K562 (cell line): Measurements from ENCODE around the gene SMAD7. TPM values are rescaled to one million over a fixed set of nuclear protein-coding genes. Genes with fewer than 3 reads are reported as not detected.

Source experiments
- CBFA2T3 ChIP-seq: fragments of 450-650 bp; IDR thresholded peaks from 2 replicates; pipeline ENCODE4 v1.6.1; 2017
- ETV1 ChIP-seq: fragments of 450-650 bp; conservative IDR thresholded peaks from 2 replicates; pipeline ENCODE4 v1.6.1; 2016; ENCODE audit warnings: missing genetic modification characterization, control low read depth, low read depth, missing compliant biosample characterization
- GABPA ChIP-seq: fragments of 200-800 bp; sonication (Bioruptor generic); conservative IDR thresholded peaks from 2 replicates; pipeline ENCODE4 v1.6.1; 2016; ENCODE audit warnings: low read depth, missing genetic modification characterization, missing compliant biosample characterization
- MAFG ChIP-seq: fragments of 450-650 bp; conservative IDR thresholded peaks from 2 replicates; pipeline ENCODE4 v1.6.1; 2016; ENCODE audit warnings: missing genetic modification characterization, missing compliant biosample characterization
- MEF2A ChIP-seq: IDR thresholded peaks from 2 replicates; pipeline ENCODE4 v1.6.1; 2011; ENCODE audit warnings: low read depth, mild to moderate bottlenecking, low read length, moderate library complexity; ENCODE audit not compliant: control insufficient read depth
- MEF2D ChIP-seq: conservative IDR thresholded peaks from 2 replicates; pipeline ENCODE4 v1.6.1; 2016; ENCODE audit warnings: low read depth, missing genetic modification characterization, missing compliant biosample characterization
- NEUROD1 ChIP-seq: fragments of 150-350 bp; IDR thresholded peaks from 2 replicates; pipeline ENCODE4 v1.6.1; 2014; ENCODE audit warnings: borderline replicate concordance, low read length, low read depth; ENCODE audit not compliant: partially characterized antibody
- NFE2 ChIP-seq: IDR thresholded peaks from 2 replicates; pipeline ENCODE4 v1.6.1; 2014; ENCODE audit warnings: antibody characterized with exemption, low read depth
- NR2C2 ChIP-seq, 2 experiments: fragments of 200-800 bp in 1 of 2; sonication (Bioruptor generic) in 1 of 2; sonication (generic) in 1 of 2; formaldehyde crosslinking in 1 of 2; IDR thresholded peaks; 2 replicates each; pipeline versions ENCODE4 v1.6.1 to v1.8.0; 2016 to 2022; ENCODE audit warnings: mild to moderate bottlenecking in 1 of 2, missing compliant biosample characterization in 1 of 2, missing genetic modification characterization in 1 of 2, missing genetic modification reagents in 1 of 2
- SPI1 ChIP-seq: IDR thresholded peaks from 2 replicates; pipeline ENCODE4 v1.6.1; 2011; ENCODE audit warnings: low read depth, low read length, control low read depth, borderline replicate concordance
- polyA plus RNA-seq, 8 experiments: library from polyadenylated mRNA; depleted of rRNA in 4 of 8; stranded (reverse) in 5 of 8; unstranded in 3 of 8; fragments of >200 nt; fragmentation: Nextera tagmentation in 2 of 8; fragmentation: Illumina TruSeq in 1 of 8; extraction: Ambion mirVana in 2 of 8; extraction: Trizol in 1 of 8; gene quantifications; 2 replicates each; pipeline versions ENCODE4 v1.2.1 to v1.2.3, GENCODE V29; 2011 to 2014; ENCODE audit warnings: inconsistent platforms in 1 of 8, missing spikeins in 1 of 8
- total RNA-seq, 7 experiments: library from RNA; depleted of rRNA in 6 of 7; stranded (reverse); fragments of >200 nt in 6 of 7; fragmentation: Illumina TruSeq in 2 of 7; extraction: Trizol in 2 of 7; gene quantifications; 2 replicates each; pipeline versions ENCODE4 v1.2.1 to v1.2.3, GENCODE V29; 2011 to 2021; ENCODE audit warnings: low replicate concordance in 1 of 7
- TF ChIP-seq, protein P1 (sequence below), 2 experiments: fragments of 450-650 bp in 1 of 2; sonication (generic) in 1 of 2; formaldehyde crosslinking in 1 of 2; IDR thresholded peaks; 2 replicates each; pipeline versions ENCODE4 v1.7.1 to v1.9.0; 2016 to 2022; ENCODE audit warnings: inconsistent platforms in 1 of 2, mild to moderate bottlenecking in 1 of 2, missing genetic modification reagents in 1 of 2
- TF ChIP-seq, protein P2 (sequence below): sonication (generic); formaldehyde crosslinking; IDR thresholded peaks from 2 replicates; pipeline ENCODE4 v1.8.0; 2022; ENCODE audit warnings: mild to moderate bottlenecking, missing genetic modification reagents
- TF ChIP-seq, protein P3 (sequence below): fragments of 250-450 bp; sonication (Bioruptor Pico); IDR thresholded peaks from 2 replicates; pipeline ENCODE4 v1.5.0; 2021

Gene SMAD7
- total and polyA plus RNA-seq, 9 of the 15 experiments (the other 6 are each of a cell fraction or from before 2014, with no cell fraction given): 0.13 to 3.0 (median 1.6) TPM

DNA sequence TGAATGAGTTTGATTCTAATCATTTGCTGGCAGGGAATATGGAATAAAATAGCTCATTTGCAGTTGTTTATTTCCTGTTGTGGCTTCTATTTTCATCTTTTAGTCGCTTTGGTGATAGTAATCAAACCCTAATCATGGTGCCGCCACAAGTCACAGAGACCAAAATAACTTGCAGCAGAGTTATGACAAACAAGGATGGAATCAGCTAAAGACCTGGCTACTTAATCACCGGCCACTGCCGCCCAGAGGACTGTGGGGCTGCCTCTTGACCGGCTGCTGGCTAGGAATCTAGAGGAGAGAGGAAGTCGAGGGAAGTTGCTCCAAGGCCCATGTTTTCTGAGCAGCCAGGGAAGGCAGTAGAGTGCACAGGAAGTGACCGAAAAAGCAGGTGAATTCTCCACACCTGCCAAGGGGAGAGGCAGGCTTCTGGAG is 5.1 kb upstream of the SMAD7 start (continued):
- TF ChIP-seq, protein P1, sequence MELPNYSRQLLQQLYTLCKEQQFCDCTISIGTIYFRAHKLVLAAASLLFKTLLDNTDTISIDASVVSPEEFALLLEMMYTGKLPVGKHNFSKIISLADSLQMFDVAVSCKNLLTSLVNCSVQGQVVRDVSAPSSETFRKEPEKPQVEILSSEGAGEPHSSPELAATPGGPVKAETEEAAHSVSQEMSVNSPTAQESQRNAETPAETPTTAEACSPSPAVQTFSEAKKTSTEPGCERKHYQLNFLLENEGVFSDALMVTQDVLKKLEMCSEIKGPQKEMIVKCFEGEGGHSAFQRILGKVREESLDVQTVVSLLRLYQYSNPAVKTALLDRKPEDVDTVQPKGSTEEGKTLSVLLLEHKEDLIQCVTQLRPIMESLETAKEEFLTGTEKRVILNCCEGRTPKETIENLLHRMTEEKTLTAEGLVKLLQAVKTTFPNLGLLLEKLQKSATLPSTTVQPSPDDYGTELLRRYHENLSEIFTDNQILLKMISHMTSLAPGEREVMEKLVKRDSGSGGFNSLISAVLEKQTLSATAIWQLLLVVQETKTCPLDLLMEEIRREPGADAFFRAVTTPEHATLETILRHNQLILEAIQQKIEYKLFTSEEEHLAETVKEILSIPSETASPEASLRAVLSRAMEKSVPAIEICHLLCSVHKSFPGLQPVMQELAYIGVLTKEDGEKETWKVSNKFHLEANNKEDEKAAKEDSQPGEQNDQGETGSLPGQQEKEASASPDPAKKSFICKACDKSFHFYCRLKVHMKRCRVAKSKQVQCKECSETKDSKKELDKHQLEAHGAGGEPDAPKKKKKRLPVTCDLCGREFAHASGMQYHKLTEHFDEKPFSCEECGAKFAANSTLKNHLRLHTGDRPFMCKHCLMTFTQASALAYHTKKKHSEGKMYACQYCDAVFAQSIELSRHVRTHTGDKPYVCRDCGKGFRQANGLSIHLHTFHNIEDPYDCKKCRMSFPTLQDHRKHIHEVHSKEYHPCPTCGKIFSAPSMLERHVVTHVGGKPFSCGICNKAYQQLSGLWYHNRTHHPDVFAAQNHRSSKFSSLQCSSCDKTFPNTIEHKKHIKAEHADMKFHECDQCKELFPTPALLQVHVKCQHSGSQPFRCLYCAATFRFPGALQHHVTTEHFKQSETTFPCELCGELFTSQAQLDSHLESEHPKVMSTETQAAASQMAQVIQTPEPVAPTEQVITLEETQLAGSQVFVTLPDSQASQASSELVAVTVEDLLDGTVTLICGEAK (IDR thresholded peaks at IDR 0.05): peak; percentile 54; the same call in 1 of the 2 replicates
- TF ChIP-seq, protein P1 (CRISPR knock-in tag; IDR thresholded peaks at IDR 0.05): no peak
- TF ChIP-seq NR2C2 (CRISPR knock-in tag; IDR thresholded peaks at IDR 0.05) (no peak), NR2C2 (tag; IDR thresholded peaks at IDR 0.05) (peak; percentile 52; the same call in 1 of the 2 replicates), CBFA2T3 (peak; percentile 5; the same call in 1 of the 2 replicates), ETV1 (tag) (peak; percentile 63; the same call in 1 of the 2 replicates), MEF2A (peak; percentile 36; the same call in 1 of the 2 replicates), SPI1 (peak; percentile 76), NFE2 (no peak), NEUROD1 (peak; percentile 50), MAFG (tag) (no peak), GABPA (tag) (peak; percentile 74), MEF2D (tag) (peak; percentile 95)
- TF ChIP-seq, protein P2, sequence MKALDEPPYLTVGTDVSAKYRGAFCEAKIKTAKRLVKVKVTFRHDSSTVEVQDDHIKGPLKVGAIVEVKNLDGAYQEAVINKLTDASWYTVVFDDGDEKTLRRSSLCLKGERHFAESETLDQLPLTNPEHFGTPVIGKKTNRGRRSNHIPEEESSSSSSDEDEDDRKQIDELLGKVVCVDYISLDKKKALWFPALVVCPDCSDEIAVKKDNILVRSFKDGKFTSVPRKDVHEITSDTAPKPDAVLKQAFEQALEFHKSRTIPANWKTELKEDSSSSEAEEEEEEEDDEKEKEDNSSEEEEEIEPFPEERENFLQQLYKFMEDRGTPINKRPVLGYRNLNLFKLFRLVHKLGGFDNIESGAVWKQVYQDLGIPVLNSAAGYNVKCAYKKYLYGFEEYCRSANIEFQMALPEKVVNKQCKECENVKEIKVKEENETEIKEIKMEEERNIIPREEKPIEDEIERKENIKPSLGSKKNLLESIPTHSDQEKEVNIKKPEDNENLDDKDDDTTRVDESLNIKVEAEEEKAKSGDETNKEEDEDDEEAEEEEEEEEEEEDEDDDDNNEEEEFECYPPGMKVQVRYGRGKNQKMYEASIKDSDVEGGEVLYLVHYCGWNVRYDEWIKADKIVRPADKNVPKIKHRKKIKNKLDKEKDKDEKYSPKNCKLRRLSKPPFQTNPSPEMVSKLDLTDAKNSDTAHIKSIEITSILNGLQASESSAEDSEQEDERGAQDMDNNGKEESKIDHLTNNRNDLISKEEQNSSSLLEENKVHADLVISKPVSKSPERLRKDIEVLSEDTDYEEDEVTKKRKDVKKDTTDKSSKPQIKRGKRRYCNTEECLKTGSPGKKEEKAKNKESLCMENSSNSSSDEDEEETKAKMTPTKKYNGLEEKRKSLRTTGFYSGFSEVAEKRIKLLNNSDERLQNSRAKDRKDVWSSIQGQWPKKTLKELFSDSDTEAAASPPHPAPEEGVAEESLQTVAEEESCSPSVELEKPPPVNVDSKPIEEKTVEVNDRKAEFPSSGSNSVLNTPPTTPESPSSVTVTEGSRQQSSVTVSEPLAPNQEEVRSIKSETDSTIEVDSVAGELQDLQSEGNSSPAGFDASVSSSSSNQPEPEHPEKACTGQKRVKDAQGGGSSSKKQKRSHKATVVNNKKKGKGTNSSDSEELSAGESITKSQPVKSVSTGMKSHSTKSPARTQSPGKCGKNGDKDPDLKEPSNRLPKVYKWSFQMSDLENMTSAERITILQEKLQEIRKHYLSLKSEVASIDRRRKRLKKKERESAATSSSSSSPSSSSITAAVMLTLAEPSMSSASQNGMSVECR: no peak
- TF ChIP-seq, protein P3, sequence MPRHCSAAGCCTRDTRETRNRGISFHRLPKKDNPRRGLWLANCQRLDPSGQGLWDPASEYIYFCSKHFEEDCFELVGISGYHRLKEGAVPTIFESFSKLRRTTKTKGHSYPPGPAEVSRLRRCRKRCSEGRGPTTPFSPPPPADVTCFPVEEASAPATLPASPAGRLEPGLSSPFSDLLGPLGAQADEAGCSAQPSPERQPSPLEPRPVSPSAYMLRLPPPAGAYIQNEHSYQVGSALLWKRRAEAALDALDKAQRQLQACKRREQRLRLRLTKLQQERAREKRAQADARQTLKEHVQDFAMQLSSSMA (CRISPR knock-in tag): no peak
